GM19023 (cell line): ENCODE measurements around the gene PLEK2.
"Not testable (repeated sequence)": the region's sequence is repeated elsewhere in the genome, so short reads cannot be mapped to it uniquely, and the experiment has no call there.

ENCODE experiments used
- ATAC-seq: cut with Tn5 transposase; IDR thresholded peaks from one replicate; pipeline ENCODE4 v1.9.1; 2021; ENCODE audit warnings: mild to moderate bottlenecking, moderate library complexity; ENCODE audit not compliant: unreplicated experiment

Gene PLEK2

DNA sequence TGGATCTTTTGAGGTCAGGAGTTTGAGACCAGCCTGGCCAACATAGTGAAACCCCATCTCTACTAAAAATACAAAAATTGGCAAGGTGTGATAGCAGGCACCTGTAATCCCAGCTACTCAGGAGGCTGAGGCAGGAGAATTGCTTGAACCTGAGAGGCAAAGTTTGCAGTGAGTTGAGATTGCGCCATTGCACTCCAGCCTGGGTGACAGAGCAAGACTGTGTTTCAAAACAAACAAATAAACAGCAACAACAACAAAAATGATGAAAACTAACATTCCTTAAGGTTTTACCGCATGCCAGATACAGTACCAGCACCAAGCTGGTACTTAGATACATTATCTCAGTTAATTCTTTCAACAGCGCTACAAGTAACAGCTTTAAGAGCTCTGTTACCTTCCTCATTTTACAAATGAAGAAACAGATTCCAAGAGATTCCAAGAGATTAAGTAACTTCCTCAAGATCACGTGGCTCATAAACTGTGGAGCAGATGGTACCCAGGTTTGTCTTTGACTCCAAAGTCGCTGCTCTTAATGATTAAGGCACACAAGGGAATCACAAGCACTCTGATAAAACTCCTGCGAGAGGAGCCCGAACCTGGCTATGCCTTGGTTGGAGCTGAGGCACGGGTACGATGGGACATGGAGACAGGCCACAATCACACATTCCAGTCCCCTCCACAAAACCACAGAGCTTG is 17.7 kb upstream of the PLEK2 start:
- no peak for ATAC-seq

DNA sequence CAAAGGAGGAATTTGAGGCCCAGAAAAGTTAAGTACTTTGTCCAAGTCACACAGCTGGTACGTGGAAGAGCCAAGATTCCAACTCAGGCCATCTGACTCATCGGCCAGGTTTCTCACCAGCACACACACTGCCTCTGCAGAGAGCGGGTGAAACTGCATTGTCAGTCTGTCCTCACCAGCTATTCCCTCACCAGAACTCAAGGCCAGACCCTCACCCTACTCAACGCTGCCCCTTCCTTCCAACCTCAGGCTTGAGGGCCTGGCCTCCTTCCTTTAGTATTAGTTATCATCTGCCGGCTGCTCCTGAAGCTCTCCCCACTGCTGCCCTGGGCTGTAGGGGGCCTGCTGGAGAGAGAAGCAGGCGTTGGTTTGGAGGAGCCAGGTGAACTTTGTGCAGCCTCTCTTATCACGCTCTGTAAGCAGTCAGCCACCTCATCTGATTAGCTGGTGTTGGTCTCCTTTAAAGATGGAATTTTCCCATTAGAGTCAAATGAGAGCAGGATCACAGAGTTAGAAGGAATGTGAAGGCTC is 16.6 kb upstream of the PLEK2 start:
- ATAC-seq, result no peak

DNA sequence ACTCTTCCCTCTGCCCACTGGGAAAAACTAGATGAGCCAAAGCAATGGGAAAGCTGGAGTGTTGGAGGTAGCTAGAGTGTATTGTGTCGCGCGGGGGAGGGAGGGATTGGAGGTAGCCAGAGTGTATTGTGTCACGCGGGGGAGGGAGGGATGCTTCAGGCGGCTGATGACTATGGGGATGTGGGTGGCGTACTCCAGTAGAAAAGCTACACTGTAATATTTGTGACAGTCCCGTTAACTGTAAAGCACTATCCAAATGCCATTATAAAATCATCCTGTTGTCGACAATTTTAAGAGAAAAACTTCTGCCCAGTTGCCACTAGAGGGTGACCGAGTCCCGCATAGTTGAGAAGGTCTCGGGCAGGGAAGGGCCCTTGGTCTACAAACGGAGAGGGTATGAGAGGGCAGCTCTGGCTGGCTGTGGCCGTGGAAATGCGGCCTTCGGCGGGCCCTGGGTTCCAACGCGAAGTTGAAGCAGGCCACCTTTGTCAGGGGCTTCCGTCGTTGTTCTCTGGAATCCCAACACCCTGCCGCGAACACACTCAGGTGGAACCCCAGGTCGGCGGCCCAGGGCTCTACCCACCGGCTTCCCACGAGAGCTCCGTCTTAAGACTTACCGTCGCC is 15.1 kb upstream of the PLEK2 start:
- ATAC-seq, result peak; percentile 54

DNA sequence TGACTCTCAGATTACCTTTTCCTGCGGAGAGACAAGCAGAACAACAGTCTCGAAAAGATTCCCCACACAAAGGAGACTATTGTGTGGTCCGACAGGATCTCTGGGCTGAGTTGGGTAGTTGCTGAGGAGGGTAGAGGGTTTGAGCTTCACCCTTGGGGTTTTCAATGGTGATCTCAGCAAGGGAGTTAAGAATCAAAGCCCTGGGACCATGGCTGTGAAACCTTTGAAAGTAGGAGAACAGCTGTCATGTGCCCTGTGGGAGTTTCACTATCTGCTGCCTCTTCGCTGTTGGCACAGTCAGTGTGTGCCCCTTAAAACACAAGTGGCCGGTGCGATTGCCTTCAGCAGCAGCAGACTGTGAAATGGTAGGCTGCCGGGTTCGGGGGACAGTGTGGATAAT is 14.2 kb upstream of the PLEK2 start:
- ATAC-seq, result no peak

DNA sequence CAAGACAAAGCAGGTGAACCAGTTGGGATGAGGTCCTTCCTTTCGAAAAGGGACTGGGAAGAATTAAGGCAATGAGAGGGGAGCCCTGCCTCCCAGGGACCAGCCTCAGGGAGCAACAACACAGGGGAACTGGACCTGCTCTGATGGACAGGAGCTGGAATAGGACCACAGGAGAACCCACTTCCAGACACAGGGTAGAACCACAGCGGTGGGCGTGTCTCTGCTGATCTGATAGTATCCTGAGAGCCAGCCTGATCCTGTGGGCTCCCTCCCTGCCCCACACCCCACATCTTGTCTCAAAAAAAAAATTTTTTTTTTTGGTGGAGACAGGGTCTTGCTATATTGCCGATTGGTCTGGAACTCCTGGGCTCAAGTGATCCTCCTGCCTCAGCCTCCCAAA is 13.6 kb upstream of the PLEK2 start:
- no peak for ATAC-seq

DNA sequence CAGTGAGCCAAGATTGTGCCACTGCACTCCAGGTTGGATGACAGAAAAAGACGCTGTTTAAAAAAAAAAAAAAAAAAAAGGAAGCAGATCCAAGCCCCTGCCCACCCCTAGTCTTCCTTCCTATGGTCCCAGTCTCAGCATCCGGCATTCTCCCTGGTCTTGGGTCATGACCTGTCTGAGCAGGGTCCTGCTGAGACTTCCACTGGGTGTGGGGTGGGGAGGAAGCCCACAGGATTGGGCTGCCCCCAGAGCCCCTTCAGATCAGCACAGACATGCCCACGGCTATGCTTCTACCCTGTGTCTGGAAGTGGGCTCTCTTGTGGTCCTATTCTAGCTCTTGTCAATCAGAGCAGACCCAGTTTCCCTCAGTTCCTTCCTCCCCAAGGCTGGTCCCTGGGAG is 12.6 kb upstream of the PLEK2 start:
- ATAC-seq, result no peak

DNA sequence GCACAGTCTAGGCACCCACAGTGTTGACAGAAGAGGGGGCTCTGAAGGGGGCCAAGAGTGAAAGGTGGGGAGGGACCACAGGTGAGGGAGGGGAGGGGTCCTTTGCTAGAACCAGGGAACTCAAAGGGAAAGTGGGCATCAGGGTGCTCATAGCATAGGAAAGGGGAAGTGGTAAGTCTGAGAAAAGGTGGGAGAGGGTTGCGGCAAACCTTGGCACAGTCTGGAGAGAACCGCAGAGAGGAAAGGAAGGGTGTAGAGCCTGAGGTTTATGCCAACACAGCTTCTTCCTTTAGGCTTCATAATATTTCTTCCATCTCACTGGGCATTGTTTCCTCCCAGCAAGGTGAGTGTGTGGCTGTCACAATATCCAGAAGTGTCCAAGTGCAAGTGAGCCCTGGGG is 11.5 kb upstream of the PLEK2 start:
- ATAC-seq, result no peak

DNA sequence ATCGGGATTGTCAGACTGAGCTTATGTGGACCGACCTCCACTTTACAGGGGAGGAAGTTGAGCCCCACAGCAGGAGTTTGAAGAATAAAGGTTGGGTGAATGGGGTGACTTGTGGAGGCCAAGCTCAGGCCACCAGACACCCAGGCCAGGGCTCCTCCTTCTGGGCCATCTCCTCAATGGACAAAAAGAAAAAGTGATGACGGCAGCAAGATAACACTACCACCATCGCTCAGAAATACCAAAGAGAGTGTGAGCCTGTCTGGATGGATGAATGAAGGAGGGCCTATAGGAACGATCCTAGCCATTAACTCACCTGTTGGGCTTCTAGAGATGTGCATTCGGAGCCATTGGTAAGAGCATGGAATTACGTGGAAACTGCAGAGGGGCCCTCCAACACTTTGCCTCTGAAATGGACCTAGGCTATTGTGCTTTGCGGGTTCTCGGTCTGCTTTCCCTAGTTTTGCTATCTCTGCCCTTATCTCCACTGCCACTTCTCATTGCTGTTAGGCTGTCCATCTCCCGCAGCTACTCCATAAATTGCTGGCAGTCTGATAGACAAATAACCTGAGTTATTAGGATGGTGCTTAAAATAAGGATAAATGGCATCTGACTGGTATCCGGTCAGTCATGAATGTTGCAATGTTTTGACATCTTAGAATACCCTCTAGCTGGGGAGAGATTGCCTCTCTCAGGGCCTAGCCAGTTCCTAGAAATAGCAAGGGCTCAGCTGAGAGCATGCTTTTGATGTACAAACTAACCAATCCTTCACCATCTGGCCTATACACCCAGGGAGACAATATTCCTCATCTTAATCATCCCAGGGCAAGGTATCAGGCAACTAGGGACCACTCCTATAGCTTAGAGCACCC is 9.6 kb upstream of the PLEK2 start:
- ATAC-seq, result no peak

DNA sequence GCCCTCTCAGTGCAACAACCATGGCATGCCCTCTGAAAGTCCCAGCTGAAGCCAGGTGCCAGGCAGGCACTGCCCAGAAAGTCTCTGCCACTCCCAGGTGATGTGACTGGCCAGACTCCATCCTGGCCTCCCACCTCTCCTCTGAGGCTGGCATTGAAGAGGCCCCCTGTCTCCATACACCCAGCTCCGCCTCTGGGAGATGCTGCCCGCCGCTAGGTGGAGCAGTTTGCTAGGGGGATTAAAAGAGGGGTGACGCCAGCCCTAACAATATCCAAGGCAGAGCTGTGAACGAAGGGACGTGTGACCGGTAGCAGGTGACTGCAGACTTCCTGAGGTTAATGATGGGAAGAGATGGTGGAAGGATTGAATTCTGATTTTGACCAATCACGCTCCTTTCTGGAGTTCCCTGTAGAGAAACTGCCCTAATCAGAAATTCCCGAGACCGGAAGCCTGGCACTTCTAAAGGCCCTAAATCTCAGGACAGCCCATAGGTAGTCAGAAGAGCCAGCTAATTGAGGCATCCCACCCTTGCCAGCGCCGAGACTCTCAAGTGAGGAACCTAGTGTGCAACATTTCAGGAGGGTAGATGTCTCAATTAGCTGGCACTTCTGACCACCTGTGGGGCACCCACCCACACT is 8.3 kb upstream of the PLEK2 start:
- ATAC-seq, result no peak

DNA sequence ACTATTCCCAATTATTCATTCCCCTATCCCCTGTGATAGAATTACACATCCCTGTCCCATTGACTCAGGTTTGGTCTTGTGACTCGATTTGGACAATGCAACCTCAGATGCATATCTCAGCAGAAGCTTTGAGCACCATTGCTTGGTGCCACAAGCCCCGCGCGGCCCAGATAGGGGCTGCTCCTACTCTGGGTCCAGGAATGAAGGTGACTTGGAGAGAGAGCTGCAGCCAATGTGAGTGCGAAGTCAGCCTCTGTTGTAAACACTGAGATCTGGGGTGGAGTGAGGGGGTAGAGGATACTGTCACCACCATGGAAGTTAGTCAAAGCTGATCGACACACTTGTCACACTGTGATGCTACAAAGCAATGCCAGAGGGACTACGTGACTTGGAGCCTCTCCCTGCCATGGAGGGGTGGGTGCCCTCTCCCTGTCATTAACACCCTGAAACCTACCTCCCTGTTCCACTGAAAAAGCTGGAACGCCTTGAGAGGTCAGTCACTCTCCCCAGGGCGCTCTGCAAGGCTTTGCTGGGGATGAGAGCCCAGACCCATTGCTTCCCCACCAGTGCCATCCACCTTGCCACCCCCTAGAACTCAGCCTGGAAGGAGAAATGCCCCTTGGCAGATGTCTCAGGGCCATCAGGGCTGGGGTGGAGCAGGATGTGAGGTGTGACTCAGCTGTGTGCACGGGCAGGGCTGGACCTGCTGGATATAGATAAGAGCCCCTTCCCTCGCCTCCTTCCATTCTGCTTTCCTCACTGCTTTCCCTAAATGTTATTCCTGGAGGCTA is 6.6 kb upstream of the PLEK2 start:
- ATAC-seq, result no peak

DNA sequence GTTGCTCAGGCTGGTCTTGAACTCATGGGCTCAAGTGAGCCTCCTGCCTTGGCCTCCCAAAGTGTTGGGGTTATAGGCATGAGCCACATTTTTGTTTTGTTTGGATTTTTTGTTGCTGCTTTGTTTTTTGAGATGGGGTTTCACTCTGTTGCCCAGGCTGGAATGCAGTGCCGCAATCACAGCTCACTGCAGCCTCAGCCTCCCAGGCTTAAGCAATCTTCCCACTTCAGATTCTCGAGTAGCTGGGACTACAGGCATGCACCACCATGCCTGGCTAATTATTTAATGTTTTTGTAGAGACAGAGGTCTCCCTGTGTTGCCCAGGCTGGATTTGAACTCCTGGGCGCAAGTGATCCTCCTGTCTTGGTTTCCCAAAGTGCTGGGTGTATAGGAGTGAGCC is 5.7 kb upstream of the PLEK2 start:
- ATAC-seq, result no peak

DNA sequence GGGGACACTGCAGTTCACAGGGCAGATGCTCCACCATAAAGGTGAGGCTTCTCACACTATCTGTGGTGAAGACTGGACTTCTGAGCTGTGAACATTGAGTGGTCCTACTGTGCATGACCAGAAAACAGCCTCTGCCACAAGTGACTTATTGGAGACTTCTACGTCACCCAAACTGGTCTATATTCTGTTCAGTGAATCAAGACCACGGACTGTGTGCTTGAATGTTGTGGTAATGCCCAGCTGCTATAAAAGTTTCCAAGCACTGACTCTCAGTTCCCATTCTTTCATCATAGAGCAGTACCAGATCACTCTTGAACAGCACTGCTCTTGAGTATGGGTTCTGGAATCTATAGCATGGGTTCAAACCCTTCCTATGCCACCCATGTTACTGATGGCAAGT is 4.8 kb upstream of the PLEK2 start:
- no peak for ATAC-seq

DNA sequence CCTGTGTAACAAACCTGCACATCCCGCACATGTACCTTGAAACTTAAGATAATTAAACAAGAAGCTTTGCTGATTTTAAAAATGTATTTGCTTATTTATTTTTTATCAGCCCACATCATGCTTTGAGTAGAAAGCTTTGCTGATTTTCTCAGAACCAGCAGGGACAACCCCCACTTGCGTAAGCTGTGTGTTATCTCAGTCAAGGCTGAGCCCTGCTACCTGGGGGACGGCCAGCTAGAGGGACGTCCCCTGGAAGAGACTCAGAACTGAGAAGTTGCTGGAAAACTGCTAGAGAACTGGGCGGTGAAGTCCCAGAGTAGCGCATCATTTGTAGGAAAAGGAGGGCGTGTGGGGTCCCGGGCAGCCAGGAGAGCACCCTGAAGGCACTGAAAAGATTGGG is 4.1 kb upstream of the PLEK2 start:
- ATAC-seq, result no peak

DNA sequence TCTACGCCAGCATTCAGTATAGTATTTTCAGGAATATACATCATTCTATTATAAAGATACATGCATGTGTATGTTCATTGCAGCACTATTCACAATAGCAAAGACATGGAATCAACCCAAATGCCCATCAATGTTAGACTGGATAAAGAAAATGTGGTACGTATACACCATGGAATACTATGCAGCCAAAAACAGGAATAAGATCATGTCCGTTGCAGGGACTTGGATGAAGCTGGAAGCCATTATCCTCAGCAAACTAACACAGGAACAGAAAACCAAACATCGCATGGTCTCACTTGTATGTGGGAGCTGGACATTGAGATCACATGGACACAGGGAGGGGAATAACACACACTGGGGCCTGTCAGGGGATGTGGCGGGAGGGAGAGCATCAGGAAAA is 3.6 kb upstream of the PLEK2 start:
- ATAC-seq, result not testable (repeated sequence)

DNA sequence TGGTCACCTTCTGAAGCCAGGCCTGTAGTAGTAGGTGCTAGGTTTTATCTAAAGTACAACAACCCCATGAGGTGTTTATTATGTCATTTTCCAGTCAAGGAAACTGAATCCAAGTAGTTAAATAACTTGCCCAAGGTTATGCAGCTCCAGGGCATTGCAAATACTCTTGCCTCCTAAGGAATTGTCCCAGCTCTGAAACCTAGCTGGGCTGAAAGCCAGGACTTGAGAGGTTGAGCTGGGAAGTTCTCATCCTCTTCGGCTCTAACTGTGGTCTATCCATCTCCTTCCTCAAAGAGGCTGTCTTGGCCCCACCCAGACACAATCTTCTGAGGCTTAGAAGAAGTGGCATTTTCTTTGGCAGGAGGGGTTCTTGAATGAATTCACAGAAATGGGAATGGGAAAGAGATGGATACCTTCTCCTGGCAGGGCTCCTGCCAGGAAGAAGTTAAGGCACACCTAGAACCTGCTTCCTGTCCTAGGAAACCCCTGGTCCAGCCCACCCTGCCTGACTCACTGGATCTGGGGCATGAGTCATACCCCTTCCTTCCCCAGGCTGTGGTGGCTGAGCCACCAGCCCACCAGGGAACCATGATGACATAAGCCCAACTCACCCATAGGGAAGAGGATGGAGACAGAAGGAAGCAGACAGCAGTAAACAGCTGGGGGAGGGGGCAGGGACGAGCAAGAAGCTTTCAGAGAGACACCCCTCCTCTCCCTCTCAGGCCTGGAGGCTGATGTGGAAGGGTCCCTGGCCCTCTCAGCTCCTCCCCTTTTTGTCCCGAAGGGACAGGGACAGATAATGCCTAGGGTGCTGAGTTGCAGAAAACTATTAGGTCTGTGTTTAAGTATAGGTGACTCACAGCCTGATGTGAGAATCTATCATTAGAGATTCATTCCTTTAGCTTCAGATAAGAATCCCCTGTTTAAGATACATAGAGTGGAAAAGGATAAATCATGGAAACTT is 2.1 kb upstream of the PLEK2 start:
- no peak for ATAC-seq

DNA sequence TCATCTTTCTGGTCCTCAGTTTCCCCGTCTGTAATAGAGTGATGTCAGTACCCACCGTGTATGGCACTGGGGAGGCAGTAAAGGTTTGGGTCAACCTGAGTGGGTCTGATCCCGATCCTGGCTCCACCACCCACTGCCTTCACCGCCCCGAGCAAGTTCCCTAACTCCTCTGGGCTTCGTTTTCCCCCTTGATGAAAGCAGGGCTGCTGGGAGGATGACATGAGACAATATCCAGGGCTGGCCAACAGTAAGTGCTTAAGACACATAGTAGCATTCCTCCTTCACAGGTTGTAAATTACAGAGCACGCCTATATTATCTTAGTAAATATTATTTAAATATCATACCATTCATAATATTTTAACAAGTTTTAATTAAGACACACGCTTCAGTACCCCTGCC is 595 bp downstream of the PLEK2 start:
- no peak for ATAC-seq

DNA sequence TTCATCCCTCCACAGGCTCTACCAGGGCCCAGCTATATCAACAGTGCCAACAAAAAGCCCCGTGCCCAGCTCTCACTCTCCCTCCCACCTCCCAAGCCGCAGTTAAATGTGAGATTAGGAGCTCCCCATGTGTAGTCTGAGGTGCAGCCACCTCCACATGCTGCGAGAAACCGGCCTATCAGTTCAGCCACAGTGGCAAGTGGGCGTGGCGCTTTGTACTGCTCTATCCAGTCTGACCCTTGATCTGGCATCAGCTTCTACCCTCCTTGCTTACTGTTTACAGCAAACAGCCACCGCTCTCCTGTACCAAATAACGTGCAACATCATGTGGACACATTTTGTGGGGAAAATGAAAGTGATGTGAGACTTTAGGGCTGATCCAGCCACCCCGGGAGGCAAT is 1.7 kb downstream of the PLEK2 start:
- ATAC-seq, result no peak

DNA sequence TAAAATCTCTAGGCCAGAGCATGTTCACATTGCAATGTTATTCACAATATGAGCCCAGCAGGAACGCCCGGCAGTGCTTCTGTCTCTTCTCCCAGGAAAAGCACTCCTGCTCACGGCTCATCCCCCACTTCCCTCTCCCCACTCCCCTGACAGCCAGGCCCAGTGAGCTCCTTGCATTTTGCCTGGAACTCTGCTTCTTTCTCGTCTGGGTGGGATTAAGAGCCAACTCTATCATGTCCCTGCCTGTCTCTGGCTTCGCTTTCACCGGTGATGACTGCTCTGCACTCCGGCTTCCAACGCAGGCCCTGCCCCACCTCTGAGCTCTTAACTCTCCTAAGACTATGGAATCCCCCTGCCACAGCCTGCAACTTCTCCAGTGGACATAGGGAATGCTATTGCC is 2.5 kb downstream of the PLEK2 start:
- ATAC-seq, result no peak

DNA sequence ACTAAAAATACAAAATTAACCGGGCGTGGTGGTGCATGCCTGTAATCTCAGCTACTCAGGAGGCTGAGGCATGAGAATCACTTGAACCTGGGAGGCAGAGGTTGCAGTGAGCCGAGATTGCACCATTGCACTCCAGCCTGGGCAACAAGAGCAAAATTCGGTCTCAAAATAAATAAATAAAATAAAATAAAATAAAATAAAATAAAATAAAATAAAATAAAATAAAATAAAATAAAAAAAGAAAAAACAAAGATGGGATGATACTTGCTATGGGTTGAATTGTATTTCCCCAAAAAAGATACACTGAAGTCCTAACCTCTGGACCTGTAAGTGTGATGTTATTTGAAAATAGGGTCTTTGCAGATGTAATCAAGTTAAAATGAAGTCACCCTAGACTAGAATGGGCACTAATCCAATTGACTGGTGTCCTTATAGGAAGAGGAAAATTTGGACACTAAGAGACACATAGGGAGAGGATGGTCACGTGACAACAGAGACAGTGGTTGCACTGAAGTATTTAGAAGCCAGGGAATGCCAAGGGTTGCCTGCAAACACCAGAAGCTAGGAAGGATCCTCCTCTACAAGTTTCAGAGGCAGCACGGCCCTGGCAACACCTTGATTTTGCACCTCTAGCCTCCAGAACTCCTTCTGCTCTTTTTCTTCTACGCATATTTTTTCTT is 3.7 kb downstream of the PLEK2 start:
- not testable (repeated sequence) for ATAC-seq
